HEK293 (cell line): ENCODE measurements around the gene GPR158.
A peak's percentile ranks its signal among the peaks of the same experiment; 100 is the strongest.

Experiments used
- CTCF ChIA-PET: fragments of 350-600 bp; formaldehyde crosslinking; extraction: SDS; loops from one replicate; lab custom pipeline; 2021; ENCODE audit warnings: antibody characterized with exemption; lab: Yijun Ruan, JAX
- POLR2A ChIA-PET: fragments of 300-600 bp; formaldehyde crosslinking; extraction: SDS; loops from one replicate; lab custom pipeline; 2020; ENCODE audit warnings: antibody characterized with exemption, inconsistent platforms; lab: Yijun Ruan, JAX
- H3K27ac ChIP-seq: fragments of 200-500 bp; sonication (Bioruptor generic); 2 replicates; pipeline ENCODE4 v1.5.1; 2014; ENCODE audit warnings: low read depth, low read length, control low read depth, inconsistent platforms; ENCODE audit errors: extremely low read depth
- H3K36me3 ChIP-seq, 2 experiments: fragments of 200-500 bp in 1 of 2; sonication (Bioruptor generic) in 1 of 2; 1 replicate in 1 of 2; 2 replicates in 1 of 2; pipeline ENCODE4 v1.5.1; 2014 to 2017; ENCODE audit warnings: inconsistent platforms in 2 of 2, low read length in 2 of 2; ENCODE audit not compliant: control insufficient read depth in 2 of 2, insufficient read depth in 1 of 2
- H3K4me1 ChIP-seq: fragments of 200-500 bp; sonication (Bioruptor generic); 2 replicates; pipeline ENCODE4 v1.5.1; 2014; ENCODE audit warnings: mild to moderate bottlenecking, low read length, inconsistent platforms; ENCODE audit not compliant: control insufficient read depth, insufficient read depth
- H3K4me3 ChIP-seq: 2 replicates; pipeline ENCODE4 v1.5.1; 2011; ENCODE audit warnings: low read depth, mild to moderate bottlenecking, control low read depth, low read length, moderate library complexity
- H3K9me3 ChIP-seq: fragments of 200-500 bp; sonication (Bioruptor generic); 2 replicates; pipeline ENCODE4 v1.5.1; 2014; ENCODE audit warnings: low read depth, low read length, inconsistent platforms; ENCODE audit not compliant: control insufficient read depth, insufficient read depth
- EGR2 ChIP-seq: fragments of 450-650 bp; formaldehyde crosslinking; IDR thresholded peaks from 2 replicates; pipeline ENCODE4 v1.5.1; 2016; ENCODE audit warnings: low read depth, missing biosample characterization, missing genetic modification characterization
- FEZF1 ChIP-seq: fragments of 450-650 bp; formaldehyde crosslinking; IDR thresholded peaks from 2 replicates; pipeline ENCODE4 v1.5.1; 2016; ENCODE audit warnings: missing biosample characterization, missing genetic modification characterization
- HOXA7 ChIP-seq: sonication (generic); formaldehyde crosslinking; IDR thresholded peaks from 2 replicates; pipeline ENCODE4 v1.8.1; 2022; ENCODE audit warnings: missing genetic modification reagents, borderline replicate concordance
- KLF17 ChIP-seq: fragments of 450-650 bp; formaldehyde crosslinking; IDR thresholded peaks from 2 replicates; pipeline ENCODE4 v1.5.1; 2016; ENCODE audit warnings: missing biosample characterization, missing genetic modification characterization
- KLF7 ChIP-seq: fragments of 450-650 bp; formaldehyde crosslinking; IDR thresholded peaks from 2 replicates; pipeline ENCODE4 v1.5.1; 2016; ENCODE audit warnings: missing biosample characterization, missing genetic modification characterization, borderline replicate concordance
- SALL2 ChIP-seq: fragments of 450-650 bp; formaldehyde crosslinking; IDR thresholded peaks from 2 replicates; pipeline ENCODE4 v1.5.0; 2017; ENCODE audit warnings: missing biosample characterization, mild to moderate bottlenecking, missing genetic modification characterization, borderline replicate concordance
- SCRT1 ChIP-seq: fragments of 450-650 bp; formaldehyde crosslinking; IDR thresholded peaks from 2 replicates; pipeline ENCODE4 v1.5.1; 2016; ENCODE audit warnings: missing biosample characterization, missing genetic modification characterization, borderline replicate concordance
- TCF7L2 ChIP-seq: IDR thresholded peaks from 2 replicates; pipeline ENCODE4 v1.6.1; 2011; ENCODE audit warnings: low read depth, mild to moderate bottlenecking, inconsistent platforms, low read length, moderate library complexity, borderline replicate concordance
- WT1 ChIP-seq: fragments of 450-650 bp; formaldehyde crosslinking; IDR thresholded peaks from 2 replicates; pipeline ENCODE4 v1.5.1; 2016; ENCODE audit warnings: missing biosample characterization, missing genetic modification characterization
- YY1 ChIP-seq: fragments of 450-650 bp; formaldehyde crosslinking; IDR thresholded peaks from 2 replicates; pipeline ENCODE4 v1.5.1; 2018; ENCODE audit warnings: missing biosample characterization, missing genetic modification characterization
- ZFHX2 ChIP-seq: fragments of 450-650 bp; formaldehyde crosslinking; conservative IDR thresholded peaks from 2 replicates; pipeline ENCODE4 v1.5.1; 2016; ENCODE audit warnings: missing biosample characterization, missing genetic modification characterization
- ZFP69B ChIP-seq: fragments of 450-650 bp; formaldehyde crosslinking; IDR thresholded peaks from 2 replicates; pipeline ENCODE4 v1.5.1; 2016; ENCODE audit warnings: missing biosample characterization, missing genetic modification characterization
- ZNF146 ChIP-seq: fragments of 450-650 bp; formaldehyde crosslinking; IDR thresholded peaks from 2 replicates; pipeline ENCODE4 v1.5.1; 2016; ENCODE audit warnings: missing biosample characterization, missing genetic modification characterization
- ZNF174 ChIP-seq: fragments of 450-650 bp; formaldehyde crosslinking; IDR thresholded peaks from 2 replicates; pipeline ENCODE4 v1.5.0; 2017; ENCODE audit warnings: missing biosample characterization, mild to moderate bottlenecking, missing genetic modification characterization
- ZNF292 ChIP-seq: fragments of 450-650 bp; formaldehyde crosslinking; IDR thresholded peaks from 2 replicates; pipeline ENCODE4 v1.5.1; 2016; ENCODE audit warnings: low read depth, missing biosample characterization, missing genetic modification characterization, borderline replicate concordance
- ZNF335 ChIP-seq: fragments of 450-650 bp; formaldehyde crosslinking; conservative IDR thresholded peaks from 2 replicates; pipeline ENCODE4 v1.5.1; 2016; ENCODE audit warnings: missing biosample characterization, missing genetic modification characterization
- ZNF426 ChIP-seq: fragments of 450-650 bp; formaldehyde crosslinking; IDR thresholded peaks from 2 replicates; pipeline ENCODE4 v1.5.1; 2017; ENCODE audit warnings: missing biosample characterization, missing genetic modification characterization, mild to moderate bottlenecking, inconsistent platforms, moderate library complexity
- ZNF473 ChIP-seq: fragments of 450-650 bp; formaldehyde crosslinking; IDR thresholded peaks from 2 replicates; pipeline ENCODE4 v1.5.1; 2017; ENCODE audit warnings: missing biosample characterization, missing genetic modification characterization
- ZNF600 ChIP-seq: fragments of 450-650 bp; formaldehyde crosslinking; IDR thresholded peaks from 2 replicates; pipeline ENCODE4 v1.5.1; 2016; ENCODE audit warnings: missing biosample characterization, missing genetic modification characterization
- ZNF654 ChIP-seq: fragments of 450-650 bp; formaldehyde crosslinking; IDR thresholded peaks from 2 replicates; pipeline ENCODE4 v1.5.1; 2016; ENCODE audit warnings: low read depth, missing biosample characterization, missing genetic modification characterization
- ZNF658 ChIP-seq: fragments of 450-650 bp; formaldehyde crosslinking; IDR thresholded peaks from 2 replicates; pipeline ENCODE4; 2016; ENCODE audit warnings: missing biosample characterization, missing genetic modification characterization
- ZNF768 ChIP-seq: fragments of 450-650 bp; formaldehyde crosslinking; IDR thresholded peaks from 2 replicates; pipeline ENCODE4 v1.5.1; 2018; ENCODE audit warnings: missing biosample characterization, mild to moderate bottlenecking, missing genetic modification characterization
- ZNF843 ChIP-seq: fragments of 450-650 bp; formaldehyde crosslinking; IDR thresholded peaks from 2 replicates; pipeline ENCODE4 v1.5.1; 2016; ENCODE audit warnings: missing biosample characterization, missing genetic modification characterization
- ZSCAN23 ChIP-seq: fragments of 450-650 bp; formaldehyde crosslinking; IDR thresholded peaks from 2 replicates; pipeline ENCODE4 v1.5.1; 2016; ENCODE audit warnings: missing biosample characterization, missing genetic modification characterization
- TF ChIP-seq, protein P1 (sequence below): fragments of 450-650 bp; IDR thresholded peaks from 2 replicates; pipeline ENCODE4 v1.5.1; 2018; ENCODE audit warnings: missing biosample characterization, missing genetic modification characterization

GPR158 gene

DNA sequence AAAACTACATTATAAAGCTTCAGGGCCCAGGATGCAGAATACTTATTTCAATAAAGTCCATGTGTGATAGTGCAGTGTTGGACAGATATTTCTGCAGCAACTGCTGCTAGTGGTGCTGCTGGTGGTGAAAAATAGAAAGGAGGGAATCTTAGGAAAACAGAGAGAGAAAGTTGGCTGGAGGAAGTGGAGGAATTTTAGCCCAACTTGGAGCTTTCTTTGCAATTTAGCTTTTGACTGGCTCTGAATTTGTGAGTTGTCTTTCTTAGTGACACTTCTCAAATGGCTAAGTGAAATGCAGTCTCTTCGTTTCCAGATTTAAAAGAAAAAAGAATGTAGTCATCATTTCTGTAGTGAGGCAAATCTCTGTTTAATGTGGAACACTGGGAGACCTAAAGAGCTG, 45.4 kb downstream of the GPR158 start:
- ChIA-PET POLR2A (no interaction called here), CTCF (interaction anchor here (0.6 kb wide), 2 partner anchors 16 to 221 kb away, joined by 3 read pairs; no protein-coding TSS in a partner anchor)
- no peaks in the 10 kb centered on the region for H3K9me3 ChIP-seq

GRCh38 chr10:25222085-25222660, 47.4 kb downstream of the GPR158 start:
- H3K27ac ChIP-seq = no peak overlapping the region
- H3K4me1 ChIP-seq = no peaks in the 10 kb centered on the region
- ChIA-PET POLR2A (no interaction called here), CTCF (no interaction called here)
- no peaks in the 10 kb centered on the region for H3K36me3 ChIP-seq
- H3K4me3 ChIP-seq = no peak overlapping the region
- H3K9me3 ChIP-seq = no peaks in the 10 kb centered on the region
- TF ChIP-seq ZNF335 (tag by site-specific recombination) (no peak), ZNF292 (tag by site-specific recombination) (no peak), TCF7L2 (no peak), ZNF146 (no peak), ZNF473 (tag by site-specific recombination) (no peak), ZFHX2 (tag by site-specific recombination) (peak; percentile 59), EGR2 (tag by site-specific recombination) (peak; percentile 73; the same call in 1 of the 2 replicates), YY1 (no peak)

More for the DNA sequence above, 45.4 kb downstream of the GPR158 start:
- no peaks in the 10 kb centered on the region for H3K4me1 ChIP-seq
- no peak overlapping the region for H3K27ac ChIP-seq
- H3K4me3 ChIP-seq = no peak overlapping the region
- no peak for TF ChIP-seq ZFP69B (tag by site-specific recombination)
- no peak for TF ChIP-seq HOXA7 (CRISPR knock-in tag)
- TF ChIP-seq KLF7 (tag by site-specific recombination) = no peak
- TF ChIP-seq KLF17 (tag by site-specific recombination) = no peak
- TF ChIP-seq ZNF600 (tag by site-specific recombination) = no peak
- no peak for TF ChIP-seq ZNF174 (tag by site-specific recombination)
- TF ChIP-seq FEZF1 (tag by site-specific recombination) = no peak
- no peak for TF ChIP-seq ZNF843 (tag by site-specific recombination)
- no peaks in the 10 kb centered on the region for H3K36me3 ChIP-seq

GRCh38 chr10:25226775-25227682, 52.2 kb downstream of the GPR158 start:
- POLR2A ChIA-PET = no interaction called here

GRCh38 chr10:25231751-25232150, 57.0 kb downstream of the GPR158 start:
- Histone ChIP-seq H3K4me1 (no peaks in the 10 kb centered on the region), H3K36me3 (no peaks in the 10 kb centered on the region), H3K27ac (no peak overlapping the region), H3K4me3 (no peak overlapping the region), H3K9me3 (no peaks in the 10 kb centered on the region)
- ChIA-PET POLR2A (no interaction called here), CTCF (interaction anchor here (0.5 to 2.4 kb wide), 2 partner anchors 119 to 915 kb away, joined by 3 to 9 read pairs; no protein-coding TSS in a partner anchor)
- TF ChIP-seq ZNF768 (tag by site-specific recombination) = no peak
- no peak for TF ChIP-seq SALL2 (tag by site-specific recombination)
- TF ChIP-seq SCRT1 (tag by site-specific recombination) = no peak
- no peak for TF ChIP-seq ZSCAN23
- TF ChIP-seq WT1 (tag by site-specific recombination) = no peak
- TF ChIP-seq, protein P1, sequence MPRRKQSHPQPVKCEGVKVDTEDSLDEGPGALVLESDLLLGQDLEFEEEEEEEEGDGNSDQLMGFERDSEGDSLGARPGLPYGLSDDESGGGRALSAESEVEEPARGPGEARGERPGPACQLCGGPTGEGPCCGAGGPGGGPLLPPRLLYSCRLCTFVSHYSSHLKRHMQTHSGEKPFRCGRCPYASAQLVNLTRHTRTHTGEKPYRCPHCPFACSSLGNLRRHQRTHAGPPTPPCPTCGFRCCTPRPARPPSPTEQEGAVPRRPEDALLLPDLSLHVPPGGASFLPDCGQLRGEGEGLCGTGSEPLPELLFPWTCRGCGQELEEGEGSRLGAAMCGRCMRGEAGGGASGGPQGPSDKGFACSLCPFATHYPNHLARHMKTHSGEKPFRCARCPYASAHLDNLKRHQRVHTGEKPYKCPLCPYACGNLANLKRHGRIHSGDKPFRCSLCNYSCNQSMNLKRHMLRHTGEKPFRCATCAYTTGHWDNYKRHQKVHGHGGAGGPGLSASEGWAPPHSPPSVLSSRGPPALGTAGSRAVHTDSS (tag by site-specific recombination) = no peak
- TF ChIP-seq ZNF426 (tag by site-specific recombination) = no peak

More at GRCh38 chr10:25226775-25227682, 52.2 kb downstream of the GPR158 start:
- H3K4me3 ChIP-seq = no peak overlapping the region
- no peak overlapping the region for H3K27ac ChIP-seq
- H3K9me3 ChIP-seq = no peaks in the 10 kb centered on the region
- no peak for TF ChIP-seq ZNF658 (tag by site-specific recombination)
- TF ChIP-seq ZNF654 (tag by site-specific recombination) = peak; percentile 74
- no peaks in the 10 kb centered on the region for H3K36me3 ChIP-seq
- CTCF ChIA-PET = interaction anchor here (0.7 to 1.5 kb wide), 22 partner anchors 9 to 726 kb away, joined by 3 to 26 read pairs (median 4); no protein-coding TSS in a partner anchor
- H3K4me1 ChIP-seq = no peaks in the 10 kb centered on the region
